Liver (tissue), 3 donors: ENCODE measurements around the gene RIC3.

Experiments used
- GABPA ChIP-seq, 2 donors: IDR thresholded peaks in 1 of 2; conservative IDR thresholded peaks in 1 of 2; 2 replicates each; pipeline ENCODE4 v1.6.1; 2016; ENCODE audit warnings: antibody characterized with exemption in 2 of 2, mild to moderate bottlenecking in 1 of 2, moderate library complexity in 1 of 2
- JUND ChIP-seq, 2 donors: IDR thresholded peaks; 2 replicates each; pipeline ENCODE4 v1.6.1; 2016; ENCODE audit warnings: antibody characterized with exemption in 2 of 2
- MAX ChIP-seq: IDR thresholded peaks from 2 replicates; pipeline ENCODE4 v1.6.1; 2016; ENCODE audit warnings: antibody characterized with exemption
- RAD21 ChIP-seq, 2 donors: IDR thresholded peaks; 2 replicates each; pipeline ENCODE4 v1.6.1; 2016; ENCODE audit warnings: antibody characterized with exemption in 2 of 2, mild to moderate bottlenecking in 2 of 2
- SP1 ChIP-seq: IDR thresholded peaks from 2 replicates; pipeline ENCODE4 v1.6.1; 2018; ENCODE audit warnings: antibody characterized with exemption, mild to moderate bottlenecking
- TAF1 ChIP-seq: conservative IDR thresholded peaks from 2 replicates; pipeline ENCODE4 v1.6.1; 2016; ENCODE audit warnings: antibody characterized with exemption, mild to moderate bottlenecking
- TF ChIP-seq, protein P1 (sequence below): fragments of 150-350 bp; IDR thresholded peaks from 2 replicates; pipeline ENCODE4 v1.5.1; 2017; ENCODE audit warnings: improper control_type of control experiment, low read depth, low read length; ENCODE audit not compliant: missing input control
- donor health status: healthy.
- donor health status: healthy.

DNA sequence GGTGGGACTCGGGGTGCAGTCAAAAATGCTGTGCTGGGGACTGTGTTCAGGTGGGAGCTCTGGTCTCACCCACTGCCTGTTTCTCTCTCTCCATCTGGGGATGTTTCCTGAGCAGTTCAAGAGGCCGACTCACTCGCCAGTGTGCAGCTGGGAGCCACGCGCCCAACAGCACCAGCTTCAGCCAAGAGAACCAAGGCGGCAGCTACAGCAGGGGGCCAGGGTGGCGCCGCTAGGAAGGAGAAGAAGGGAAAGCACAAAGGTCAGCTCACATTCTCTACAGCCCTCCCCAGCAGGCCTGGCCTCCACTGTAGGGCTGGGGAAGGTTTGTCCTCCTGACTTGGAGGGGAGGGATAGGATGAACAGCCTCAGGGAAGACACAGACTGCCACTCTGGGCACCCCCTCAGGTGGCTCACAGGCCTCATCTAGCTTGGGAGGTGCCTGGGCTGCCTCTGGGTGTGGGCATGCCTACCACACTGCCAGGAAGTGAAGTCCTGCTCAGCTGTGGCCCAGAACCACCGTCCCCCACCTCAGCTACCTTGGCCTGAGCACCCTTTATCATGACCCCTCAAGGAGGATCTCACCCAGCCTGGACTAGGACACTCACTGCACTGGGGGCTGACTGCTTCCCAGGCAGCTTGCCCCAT is 74.8 kb downstream of the RIC3 start:
- TF ChIP-seq, protein P1, sequence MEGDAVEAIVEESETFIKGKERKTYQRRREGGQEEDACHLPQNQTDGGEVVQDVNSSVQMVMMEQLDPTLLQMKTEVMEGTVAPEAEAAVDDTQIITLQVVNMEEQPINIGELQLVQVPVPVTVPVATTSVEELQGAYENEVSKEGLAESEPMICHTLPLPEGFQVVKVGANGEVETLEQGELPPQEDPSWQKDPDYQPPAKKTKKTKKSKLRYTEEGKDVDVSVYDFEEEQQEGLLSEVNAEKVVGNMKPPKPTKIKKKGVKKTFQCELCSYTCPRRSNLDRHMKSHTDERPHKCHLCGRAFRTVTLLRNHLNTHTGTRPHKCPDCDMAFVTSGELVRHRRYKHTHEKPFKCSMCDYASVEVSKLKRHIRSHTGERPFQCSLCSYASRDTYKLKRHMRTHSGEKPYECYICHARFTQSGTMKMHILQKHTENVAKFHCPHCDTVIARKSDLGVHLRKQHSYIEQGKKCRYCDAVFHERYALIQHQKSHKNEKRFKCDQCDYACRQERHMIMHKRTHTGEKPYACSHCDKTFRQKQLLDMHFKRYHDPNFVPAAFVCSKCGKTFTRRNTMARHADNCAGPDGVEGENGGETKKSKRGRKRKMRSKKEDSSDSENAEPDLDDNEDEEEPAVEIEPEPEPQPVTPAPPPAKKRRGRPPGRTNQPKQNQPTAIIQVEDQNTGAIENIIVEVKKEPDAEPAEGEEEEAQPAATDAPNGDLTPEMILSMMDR = no peak
- TF ChIP-seq RAD21 (IDR thresholded peaks at IDR 0.05) (no peak), TAF1 (no peak), GABPA (IDR thresholded peaks at IDR 0.05 in 1 of 2, conservative IDR thresholded peaks at IDR 0.05 in 1 of 2) (no peak), SP1 (no peak), MAX (no peak), JUND (IDR thresholded peaks at IDR 0.05) (no peak)
